ENCODE data around the gene ZFAND4. TPM values are rescaled to one million over a fixed set of nuclear protein-coding genes. Genes with fewer than 3 reads are reported as not detected.

ZFAND4 gene
- polyA plus RNA-seq, 1 donor (not counting 4 experiments of a cell fraction or from before 2014, with no cell fraction given) = 2.9 TPM

DNA sequence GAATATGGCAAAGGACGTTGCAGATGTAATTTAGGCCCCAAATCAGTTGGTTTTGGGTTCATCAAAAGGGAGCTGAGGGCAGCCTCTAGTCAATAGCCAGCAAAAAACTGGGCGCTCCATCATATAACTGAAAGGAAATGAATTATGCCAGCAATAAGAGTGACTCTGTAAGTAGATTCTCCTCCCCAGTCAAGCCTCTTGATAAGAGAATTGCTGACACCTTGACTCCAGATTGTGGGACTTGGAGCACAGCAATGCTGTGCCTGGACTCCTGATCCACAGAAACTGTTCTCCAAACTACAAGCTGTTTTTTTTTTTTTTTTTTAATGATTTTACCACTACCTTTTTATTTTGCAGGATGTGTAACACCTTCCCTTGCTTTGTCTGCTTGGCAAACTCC, 25.5 kb downstream of the ZFAND4 start:
- dilution Hi-C loops (cut with MboI; ENCODE audit: extremely low pct_ligation_motif_present, low sequenced_read_pairs) = no loop called here
- no peaks in the 10 kb centered on the region for H3K36me3 ChIP-seq (ENCODE audit: control insufficient read depth in 2 of 2, extremely low read depth in 1 of 2, insufficient read depth in 2 of 2, low read length in 2 of 2)
- DNase-seq (ENCODE audit: low read depth, low spot score) (no peak), FAIRE-seq (no peak)
- no peak overlapping the region for H2AFZ ChIP-seq (ENCODE audit: control insufficient read depth, low read length)
- no peaks in the 10 kb centered on the region for H4K20me1 ChIP-seq (ENCODE audit: control insufficient read depth, extremely low read depth, insufficient read depth, low read length)
- TF ChIP-seq, protein P1, sequence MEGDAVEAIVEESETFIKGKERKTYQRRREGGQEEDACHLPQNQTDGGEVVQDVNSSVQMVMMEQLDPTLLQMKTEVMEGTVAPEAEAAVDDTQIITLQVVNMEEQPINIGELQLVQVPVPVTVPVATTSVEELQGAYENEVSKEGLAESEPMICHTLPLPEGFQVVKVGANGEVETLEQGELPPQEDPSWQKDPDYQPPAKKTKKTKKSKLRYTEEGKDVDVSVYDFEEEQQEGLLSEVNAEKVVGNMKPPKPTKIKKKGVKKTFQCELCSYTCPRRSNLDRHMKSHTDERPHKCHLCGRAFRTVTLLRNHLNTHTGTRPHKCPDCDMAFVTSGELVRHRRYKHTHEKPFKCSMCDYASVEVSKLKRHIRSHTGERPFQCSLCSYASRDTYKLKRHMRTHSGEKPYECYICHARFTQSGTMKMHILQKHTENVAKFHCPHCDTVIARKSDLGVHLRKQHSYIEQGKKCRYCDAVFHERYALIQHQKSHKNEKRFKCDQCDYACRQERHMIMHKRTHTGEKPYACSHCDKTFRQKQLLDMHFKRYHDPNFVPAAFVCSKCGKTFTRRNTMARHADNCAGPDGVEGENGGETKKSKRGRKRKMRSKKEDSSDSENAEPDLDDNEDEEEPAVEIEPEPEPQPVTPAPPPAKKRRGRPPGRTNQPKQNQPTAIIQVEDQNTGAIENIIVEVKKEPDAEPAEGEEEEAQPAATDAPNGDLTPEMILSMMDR (optimal IDR thresholded peaks at IDR 0.05 in 1 of 3, IDR thresholded peaks at IDR 0.05 in 1 of 3, conservative IDR thresholded peaks at IDR 0.05 in 1 of 3; ENCODE audit: extremely low read depth in 1 of 3, insufficient read depth in 2 of 3, low read length in 3 of 3) = no peak
- TF ChIP-seq EZH2 (IDR thresholded peaks at IDR 0.05; ENCODE audit: low read length) = no peak
- no peak overlapping the region for H3K4me3 ChIP-seq (ENCODE audit: control insufficient read depth in 2 of 3, extremely low read depth in 1 of 3, insufficient read depth in 2 of 3, low read depth in 1 of 3, low read length in 3 of 3)
- H3K79me2 ChIP-seq (ENCODE audit: control insufficient read depth, insufficient read depth, low read length) = no peaks in the 10 kb centered on the region
- no peaks in the 10 kb centered on the region for H3K9me3 ChIP-seq (ENCODE audit: control insufficient read depth, low read depth, low read length)
- no peak overlapping the region for H3K4me2 ChIP-seq (ENCODE audit: control insufficient read depth, extremely low read depth, insufficient read depth, low read depth, low read length)
- H3K9me1 ChIP-seq (ENCODE audit: control insufficient read depth, extremely low read depth, insufficient read depth, low read length) = no peaks in the 10 kb centered on the region
- H3K4me1 ChIP-seq (ENCODE audit: control insufficient read depth, extremely low read depth, insufficient read depth, low read length) = no peaks in the 10 kb centered on the region
- H3K27me3 ChIP-seq (ENCODE audit: control insufficient read depth, extremely low read depth, insufficient read depth, low read length) = no peaks in the 10 kb centered on the region
- no peak overlapping the region for H3K27ac ChIP-seq (ENCODE audit: control insufficient read depth, insufficient read depth, low read length)
- H3K9ac ChIP-seq (ENCODE audit: control insufficient read depth, extremely low read depth, insufficient read depth, low read length) = no peak overlapping the region

DNA sequence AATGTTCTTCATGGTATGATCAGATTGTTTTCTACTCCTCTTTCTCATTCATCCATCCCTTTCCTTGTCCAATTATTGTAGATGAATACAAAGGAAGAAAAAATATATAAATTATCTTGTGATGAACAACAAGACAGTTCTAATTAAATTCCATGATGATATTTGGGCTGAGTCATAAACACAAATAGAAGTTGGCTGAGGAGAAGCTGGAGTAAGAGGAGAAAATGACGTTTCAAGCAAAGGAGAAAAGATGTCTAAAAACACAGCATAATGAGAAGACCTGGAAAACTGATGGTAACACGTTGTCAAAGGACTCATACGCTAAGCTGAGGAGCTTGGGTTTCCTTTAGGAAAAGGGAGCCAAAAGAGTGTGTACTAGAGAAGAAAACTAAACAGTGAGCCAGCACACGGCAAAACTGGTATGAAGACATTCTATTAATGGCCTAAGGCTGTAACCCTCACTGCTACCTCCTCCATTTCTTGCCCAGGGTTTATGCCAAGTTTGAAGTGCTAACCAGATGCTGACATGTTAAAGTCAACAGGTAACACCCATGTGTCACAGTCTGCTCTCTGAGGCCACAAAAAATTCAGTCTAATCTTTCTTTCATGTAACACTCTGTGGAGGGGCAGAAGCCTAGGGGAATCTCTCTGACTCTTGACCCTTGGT, 26.1 kb downstream of the ZFAND4 start:
- Histone ChIP-seq H3K36me3 (ENCODE audit: control insufficient read depth in 2 of 2, extremely low read depth in 1 of 2, insufficient read depth in 2 of 2, low read length in 2 of 2) (no peaks in the 10 kb centered on the region), H3K27ac (ENCODE audit: control insufficient read depth, insufficient read depth, low read length) (no peak overlapping the region), H2AFZ (ENCODE audit: control insufficient read depth, low read length) (no peak overlapping the region), H3K4me1 (ENCODE audit: control insufficient read depth, extremely low read depth, insufficient read depth, low read length) (no peaks in the 10 kb centered on the region), H3K9me3 (ENCODE audit: control insufficient read depth, low read depth, low read length) (no peaks in the 10 kb centered on the region), H4K20me1 (ENCODE audit: control insufficient read depth, extremely low read depth, insufficient read depth, low read length) (no peaks in the 10 kb centered on the region), H3K4me2 (ENCODE audit: control insufficient read depth, extremely low read depth, insufficient read depth, low read depth, low read length) (no peak overlapping the region), H3K4me3 (ENCODE audit: control insufficient read depth in 2 of 3, extremely low read depth in 1 of 3, insufficient read depth in 2 of 3, low read depth in 1 of 3, low read length in 3 of 3) (no peak overlapping the region), H3K9ac (ENCODE audit: control insufficient read depth, extremely low read depth, insufficient read depth, low read length) (no peak overlapping the region), H3K27me3 (ENCODE audit: control insufficient read depth, extremely low read depth, insufficient read depth, low read length) (no peaks in the 10 kb centered on the region), H3K9me1 (ENCODE audit: control insufficient read depth, extremely low read depth, insufficient read depth, low read length) (no peaks in the 10 kb centered on the region), H3K79me2 (ENCODE audit: control insufficient read depth, insufficient read depth, low read length) (no peaks in the 10 kb centered on the region)
- DNase-seq (ENCODE audit: low read depth, low spot score) = no peak
- TF ChIP-seq, protein P1 (optimal IDR thresholded peaks at IDR 0.05 in 1 of 3, IDR thresholded peaks at IDR 0.05 in 1 of 3, conservative IDR thresholded peaks at IDR 0.05 in 1 of 3; ENCODE audit: extremely low read depth in 1 of 3, insufficient read depth in 2 of 3, low read length in 3 of 3) = no peak
- no peak for TF ChIP-seq EZH2 (IDR thresholded peaks at IDR 0.05; ENCODE audit: low read length)
- dilution Hi-C loops (cut with MboI; ENCODE audit: extremely low pct_ligation_motif_present, low sequenced_read_pairs) = no loop called here
- peak; percentile 63 for FAIRE-seq
